ENCODE measurements around the gene INSL3. TPM values are rescaled to one million over a fixed set of nuclear protein-coding genes. Genes with fewer than 3 reads are reported as not detected.
A peak's percentile ranks its signal among the peaks of the same experiment; 100 is the strongest.

INSL3 gene
- polyA plus RNA-seq, 1 of the 3 experiments (the other 2 are of a cell fraction), result 0.21 TPM

GRCh38 chr19:17843292-17843827, 22.0 kb upstream of the INSL3 start:
- no peaks in the 10 kb centered on the region for H3K27me3 ChIP-seq (ENCODE audit: insufficient read depth)
- H3K27ac ChIP-seq (ENCODE audit: low read depth in 2 of 2, low read length in 1 of 2), result no peak overlapping the region
- ChIA-PET CTCF (interaction anchor here (0.6 to 2.8 kb wide), 8 partner anchors 8 to 426 kb away, joined by 3 to 20 read pairs (median 3); partner anchors contain the start of genes CCDC124 and RPL18A), POLR2A (interaction anchor here (3.1 kb wide), 1 partner anchor 16 kb away, joined by 14 read pairs; the partner anchor contains the start of gene RPL18A)
- H4K20me1 ChIP-seq (ENCODE audit: insufficient read depth), result no peaks in the 10 kb centered on the region
- DNase-seq, result no peak
- H3K9ac ChIP-seq, result no peak overlapping the region
- no peak overlapping the region; a peak in 1 of 4 replicates for H3K4me3 ChIP-seq (ENCODE audit: low read depth in 2 of 2, low read length in 1 of 2)
- 0 out of 2 replicates have a peak overlapping the region, but pooled peaks have one; percentile 80 for H3K4me2 ChIP-seq
- no peaks in the 10 kb centered on the region for H3K79me2 ChIP-seq (ENCODE audit: insufficient read depth)
- H3K9me2 ChIP-seq, result no peaks in the 10 kb centered on the region
- H3K9me3 ChIP-seq, result no peaks in the 10 kb centered on the region
- WGBS (ENCODE audit: low lambda C conversion rate), result 93% methylated on average over 3 of the region's 9 CpGs
- peaks cover 0 to 14% of the 10 kb centered on the region in 2 experiments; a peak in 1 of 4 replicates for H3K4me1 ChIP-seq (ENCODE audit: control insufficient read depth in 1 of 2, insufficient read depth in 2 of 2, low read depth in 1 of 2, low read length in 1 of 2)
- TF ChIP-seq FOXM1 (IDR thresholded peaks at IDR 0.05; ENCODE audit: low read depth), result no peak
- no peak for TF ChIP-seq EP300 (IDR thresholded peaks at IDR 0.05; ENCODE audit: borderline replicate concordance in 1 of 2, low read depth in 1 of 2, low read length in 1 of 2)
- H2AFZ ChIP-seq (ENCODE audit: low read depth), result no peak overlapping the region
- H3K36me3 ChIP-seq (replicated peaks in 1 of 2; ENCODE audit: control insufficient read depth in 1 of 2, insufficient read depth in 2 of 2, low read length in 1 of 2), result no peaks in the 10 kb centered on the region
- no peaks in the 10 kb centered on the region for H3F3A ChIP-seq (replicated peaks; ENCODE audit: insufficient read depth)

- peak overlapping the region; percentile 37 for H3K9ac ChIP-seq
- H4K20me1 ChIP-seq (ENCODE audit: insufficient read depth), result no peaks in the 10 kb centered on the region
- H3K9me3 ChIP-seq, result no peaks in the 10 kb centered on the region
- H3K4me2 ChIP-seq, result peak overlapping the region; percentile 80
- TF ChIP-seq FOXM1 (IDR thresholded peaks at IDR 0.05; ENCODE audit: low read depth) (no peak), TAF1 (IDR thresholded peaks at IDR 0.05; ENCODE audit: borderline replicate concordance, low read depth, low read length) (no peak), CHD2 (IDR thresholded peaks at IDR 0.05; ENCODE audit: low read length, partially characterized antibody) (no peak), SMC3 (IDR thresholded peaks at IDR 0.05; ENCODE audit: low read depth, low read length) (no peak), MEF2A (IDR thresholded peaks at IDR 0.05; ENCODE audit: borderline replicate concordance, low read depth) (no peak), NFIC (IDR thresholded peaks at IDR 0.05; ENCODE audit: borderline replicate concordance) (no peak)
- TF ChIP-seq, protein P1, sequence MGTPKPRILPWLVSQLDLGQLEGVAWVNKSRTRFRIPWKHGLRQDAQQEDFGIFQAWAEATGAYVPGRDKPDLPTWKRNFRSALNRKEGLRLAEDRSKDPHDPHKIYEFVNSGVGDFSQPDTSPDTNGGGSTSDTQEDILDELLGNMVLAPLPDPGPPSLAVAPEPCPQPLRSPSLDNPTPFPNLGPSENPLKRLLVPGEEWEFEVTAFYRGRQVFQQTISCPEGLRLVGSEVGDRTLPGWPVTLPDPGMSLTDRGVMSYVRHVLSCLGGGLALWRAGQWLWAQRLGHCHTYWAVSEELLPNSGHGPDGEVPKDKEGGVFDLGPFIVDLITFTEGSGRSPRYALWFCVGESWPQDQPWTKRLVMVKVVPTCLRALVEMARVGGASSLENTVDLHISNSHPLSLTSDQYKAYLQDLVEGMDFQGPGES (IDR thresholded peaks at IDR 0.05; ENCODE audit: low read depth, low read length), result no peak
- no peaks in the 10 kb centered on the region for H3K27me3 ChIP-seq (ENCODE audit: insufficient read depth)
- H3K79me2 ChIP-seq (ENCODE audit: insufficient read depth), result no peaks in the 10 kb centered on the region
- H3K27ac ChIP-seq (ENCODE audit: low read depth in 2 of 2, low read length in 1 of 2), result peak overlapping the region in 1 of 2 experiments; percentile 19; a peak in 1 of 4 replicates
- no peak overlapping the region; the same call in 1 of the 2 replicates for H2AFZ ChIP-seq (ENCODE audit: low read depth)
- WGBS (ENCODE audit: low lambda C conversion rate), result 80% methylated on average over 8 of the region's 20 CpGs
- no peaks in the 10 kb centered on the region for H3K9me2 ChIP-seq
- POLR2A ChIA-PET, result interaction anchor here (0.6 to 3.1 kb wide), 3 partner anchors 12 to 270 kb away, joined by 3 to 14 read pairs (median 5); partner anchors contain the start of gene RPL18A
- H3K36me3 ChIP-seq (replicated peaks in 1 of 2; ENCODE audit: control insufficient read depth in 1 of 2, insufficient read depth in 2 of 2, low read length in 1 of 2), result no peaks in the 10 kb centered on the region
- peak overlapping the region; percentile 45 to 50 for H3K4me3 ChIP-seq (ENCODE audit: low read depth in 2 of 2, low read length in 1 of 2)
- H3K4me1 ChIP-seq (ENCODE audit: control insufficient read depth in 1 of 2, insufficient read depth in 2 of 2, low read depth in 1 of 2, low read length in 1 of 2), result peaks cover 0 to 14% of the 10 kb centered on the region in 2 experiments; a peak in 1 of 4 replicates
- no peak for DNase-seq
- H3F3A ChIP-seq (replicated peaks; ENCODE audit: insufficient read depth), result no peaks in the 10 kb centered on the region
- CTCF ChIA-PET, result interaction anchor here (0.6 to 2.8 kb wide), 9 partner anchors 9 to 426 kb away, joined by 3 to 20 read pairs (median 3); partner anchors contain the start of genes CCDC124 and RPL18A
Measured at GRCh38 chr19:17842663-17843291, 21.5 kb upstream of the INSL3 start.

Data from SK-N-SH (cell line).